ENCODE data around the gene DOCK11.
"Not testable (repeated sequence)": the region's sequence is repeated elsewhere in the genome, so short reads cannot be mapped to it uniquely, and the experiment has no call there.

Gene DOCK11

GRCh38 chrX:118730500-118731247 lies 235.1 kb downstream of the DOCK11 start:
- CTCF ChIA-PET, result no interaction called here
- H3K27ac ChIP-seq, result peak overlapping the region; percentile 63

GRCh38 chrX:118732551-118732950 lies 236.9 kb downstream of the DOCK11 start:
- CTCF ChIA-PET; POLR2A ChIA-PET (ENCODE audit: low non-redundant PET); H3K27ac ChIP-seq: not testable (repeated sequence)

More at GRCh38 chrX:118730500-118731247, 235.1 kb downstream of the DOCK11 start:
- POLR2A ChIA-PET (ENCODE audit: low non-redundant PET), result interaction anchor here (0.6 kb wide), 1 partner anchor 33 kb away, joined by 5 read pairs; no protein-coding TSS in a partner anchor
- no peak for TF ChIP-seq CTCF (conservative IDR thresholded peaks at IDR 0.05; ENCODE audit: low read depth)
- DNase-seq (ENCODE audit: low spot score), result no peak

GRCh38 chrX:118734909-118735308 lies 239.3 kb downstream of the DOCK11 start:
- no peak for DNase-seq (ENCODE audit: low spot score)
- POLR2A ChIA-PET (ENCODE audit: low non-redundant PET), result no interaction called here
- CTCF ChIA-PET, result no interaction called here
- H3K27ac ChIP-seq, result no peak overlapping the region
- no peak for TF ChIP-seq CTCF (conservative IDR thresholded peaks at IDR 0.05; ENCODE audit: low read depth)

More at GRCh38 chrX:118732551-118732950, 236.9 kb downstream of the DOCK11 start:
- not testable (repeated sequence) for DNase-seq (ENCODE audit: low spot score)
